Osteocyte (in vitro differentiated cells): Measurements from ENCODE around the gene C2CD2. TPM values are rescaled to one million over a fixed set of nuclear protein-coding genes. Genes with fewer than 3 reads are reported as not detected.
"Not testable (repeated sequence)": the region's sequence is repeated elsewhere in the genome, so short reads cannot be mapped to it uniquely, and the experiment has no call there.

ENCODE experiments used
- DNase-seq: peaks from one replicate; pipeline ENCODE4 v3.0.0; 2021; ENCODE audit warnings: mixed read lengths; ENCODE audit not compliant: unreplicated experiment; ENCODE audit errors: extremely low spot score
- H3K27ac Mint-ChIP-seq: one replicate; pipeline ENCODE4 v1.8.0; 2021; ENCODE audit warnings: mild to moderate bottlenecking, mixed read lengths; ENCODE audit not compliant: unreplicated experiment
- H3K27me3 Mint-ChIP-seq: one replicate; pipeline ENCODE4 v1.8.0; 2021; ENCODE audit warnings: mixed read lengths; ENCODE audit not compliant: unreplicated experiment
- H3K36me3 Mint-ChIP-seq: one replicate; pipeline ENCODE4 v1.8.0; 2021; ENCODE audit warnings: mixed read lengths; ENCODE audit not compliant: unreplicated experiment
- H3K4me1 Mint-ChIP-seq: one replicate; pipeline ENCODE4 v1.8.0; 2021; ENCODE audit warnings: mixed read lengths; ENCODE audit not compliant: unreplicated experiment
- H3K4me3 Mint-ChIP-seq: one replicate; pipeline ENCODE4 v1.8.0; 2021; ENCODE audit warnings: mild to moderate bottlenecking, moderate library complexity, mixed read lengths; ENCODE audit not compliant: unreplicated experiment
- H3K9me3 Mint-ChIP-seq: one replicate; pipeline ENCODE4 v1.8.0; 2021; ENCODE audit warnings: mixed read lengths; ENCODE audit not compliant: unreplicated experiment
- CTCF ChIP-seq: fragments of 200-600 bp; sonication (generic); IDR thresholded peaks from 2 replicates; pipeline ENCODE4 v1.5.0; 2021; ENCODE audit warnings: antibody characterized with exemption, mild to moderate bottlenecking, moderate library complexity
- total RNA-seq: library from RNA; stranded (reverse); gene quantifications from 2 replicates; pipeline ENCODE4 v1.2.1, GENCODE V29; 2021

C2CD2 gene
- total RNA-seq, 1 donor from 2014 or later = 19.4 TPM

GRCh38 chr21:41997657-41998056 is 43.8 kb upstream of the C2CD2 start:
- Mint-ChIP-seq H3K4me3 (no peak overlapping the region), H3K36me3 (peaks cover 50% of the 10 kb centered on the region), H3K4me1 (peaks cover 11% of the 10 kb centered on the region)

GRCh38 chr21:41995577-41995976 is 41.8 kb upstream of the C2CD2 start:
- Mint-ChIP-seq H3K9me3 (peaks cover 4% of the 10 kb centered on the region), H3K4me3 (no peak overlapping the region), H3K27me3 (no peaks in the 10 kb centered on the region), H3K36me3 (peaks cover 60% of the 10 kb centered on the region), H3K27ac (no peak overlapping the region), H3K4me1 (peaks cover 4% of the 10 kb centered on the region)
- DNase-seq = no peak
- no peak for TF ChIP-seq CTCF

More at GRCh38 chr21:41997657-41998056, 43.8 kb upstream of the C2CD2 start:
- no peak overlapping the region for H3K27ac Mint-ChIP-seq
- H3K9me3 Mint-ChIP-seq = peaks cover 4% of the 10 kb centered on the region
- no peak for DNase-seq
- H3K27me3 Mint-ChIP-seq = no peaks in the 10 kb centered on the region
- TF ChIP-seq CTCF = no peak

GRCh38 chr21:41994613-41995012 is 40.8 kb upstream of the C2CD2 start:
- not testable (repeated sequence) for H3K9me3 Mint-ChIP-seq, H3K4me1 Mint-ChIP-seq, H3K4me3 Mint-ChIP-seq, H3K27ac Mint-ChIP-seq, DNase-seq, H3K27me3 Mint-ChIP-seq
- H3K36me3 Mint-ChIP-seq = peaks cover 59% of the 10 kb centered on the region

GRCh38 chr21:41993744-41994143 is 39.9 kb upstream of the C2CD2 start:
- DNase-seq = no peak
- Mint-ChIP-seq H3K9me3 (peaks cover 4% of the 10 kb centered on the region), H3K4me3 (no peak overlapping the region), H3K4me1 (peaks cover 2% of the 10 kb centered on the region), H3K36me3 (peaks cover 55% of the 10 kb centered on the region), H3K27ac (no peak overlapping the region), H3K27me3 (no peaks in the 10 kb centered on the region)
- no peak for TF ChIP-seq CTCF

- Mint-ChIP-seq H3K4me1 (peaks cover 2% of the 10 kb centered on the region), H3K27me3 (no peaks in the 10 kb centered on the region), H3K36me3 (peaks cover 52% of the 10 kb centered on the region), H3K27ac (no peak overlapping the region), H3K4me3 (no peak overlapping the region), H3K9me3 (peaks cover 4% of the 10 kb centered on the region)
- no peak for TF ChIP-seq CTCF
- no peak for DNase-seq
Observed at GRCh38 chr21:41992576-41992975, 38.8 kb upstream of the C2CD2 start.

- no peak for DNase-seq
- Mint-ChIP-seq H3K4me3 (no peak overlapping the region), H3K9me3 (peaks cover 4% of the 10 kb centered on the region), H3K27me3 (no peaks in the 10 kb centered on the region), H3K36me3 (peaks cover 50% of the 10 kb centered on the region), H3K4me1 (peaks cover 2% of the 10 kb centered on the region), H3K27ac (no peak overlapping the region)
- no peak for TF ChIP-seq CTCF
Observed at GRCh38 chr21:41991659-41992058, 37.8 kb upstream of the C2CD2 start.
